Glutamatergic neuron (in vitro differentiated cells): Measurements from ENCODE around the gene TXNDC12. TPM values are rescaled to one million over a fixed set of nuclear protein-coding genes. Genes with fewer than 3 reads are reported as not detected.
"Not testable (repeated sequence)": the region's sequence is repeated elsewhere in the genome, so short reads cannot be mapped to it uniquely, and the experiment has no call there.

Source experiments
- DNase-seq: peaks from one replicate; pipeline ENCODE4 v3.0.0; 2022
- H3K27ac Mint-ChIP-seq: one replicate; pipeline ENCODE4 v1.8.0; 2020; ENCODE audit warnings: mild to moderate bottlenecking, mixed read lengths, inconsistent platforms; ENCODE audit not compliant: unreplicated experiment
- H3K27me3 Mint-ChIP-seq: one replicate; pipeline ENCODE4 v1.8.0; 2020; ENCODE audit warnings: mild to moderate bottlenecking, moderate library complexity, mixed read lengths, inconsistent platforms; ENCODE audit not compliant: unreplicated experiment
- H3K36me3 Mint-ChIP-seq: one replicate; pipeline ENCODE4 v1.8.0; 2020; ENCODE audit warnings: mild to moderate bottlenecking, mixed read lengths, inconsistent platforms; ENCODE audit not compliant: unreplicated experiment
- H3K4me1 Mint-ChIP-seq: one replicate; pipeline ENCODE4 v1.8.0; 2020; ENCODE audit warnings: mild to moderate bottlenecking, low read depth, mixed read lengths, inconsistent platforms; ENCODE audit not compliant: unreplicated experiment
- H3K4me3 Mint-ChIP-seq: one replicate; pipeline ENCODE4 v1.8.0; 2020; ENCODE audit warnings: mild to moderate bottlenecking, mixed read lengths, inconsistent platforms; ENCODE audit not compliant: unreplicated experiment
- H3K9me3 Mint-ChIP-seq: one replicate; pipeline ENCODE4 v1.8.0; 2020; ENCODE audit warnings: mild to moderate bottlenecking, moderate library complexity, mixed read lengths, inconsistent platforms; ENCODE audit not compliant: unreplicated experiment
- CTCF ChIP-seq: fragments of 200-600 bp; sonication (generic); IDR thresholded peaks from one replicate; pipeline ENCODE4 v1.5.0; 2021; ENCODE audit not compliant: partially characterized antibody, unreplicated experiment
- long read RNA-seq: library from polyadenylated mRNA; unstranded; transcript quantifications from one replicate; pipeline ENCODE4 v2.0.0, GENCODE V29; 2020; ENCODE audit not compliant: unreplicated experiment
- total RNA-seq: library from RNA; stranded (reverse); fragmentation: NEBNext Ultra II Directional; extraction: Animal tissue kit (Norgen Biotek cat#: 25700); gene quantifications from one replicate; pipeline ENCODE4 v1.2.1, GENCODE V29; 2021; ENCODE audit not compliant: unreplicated experiment

The TXNDC12 gene
- 27.2 TPM for total RNA-seq
- long read RNA-seq, transcript TXNDC12-201 (7 exons, 2,396 nt), result major isoform, 21 of 23 reads
- long read RNA-seq, partial matches to known transcripts, result 0 of 23 reads
- long read RNA-seq, other reads (novel, unspliced or antisense), result 2 of 23 reads

GRCh38 chr1:52055066-52055865, at the start of gene TXNDC12:
Gene TXNDC12, minus strand, starts transcription at chr1:52055191. Its CDS starts 95 bp downstream, at chr1:52055096.
- no peak for TF ChIP-seq CTCF
- Mint-ChIP-seq H3K4me1 (peaks cover 16% of the 10 kb centered on the region), H3K9me3 (peaks cover 17% of the 10 kb centered on the region), H3K36me3 (no peaks in the 10 kb centered on the region), H3K27me3 (peaks cover 6% of the 10 kb centered on the region), H3K27ac (peak within 1 kb of the TSS; percentile 100), H3K4me3 (peak within 1 kb of the TSS; percentile 95)
- DNase-seq, result peak; percentile 77

GRCh38 chr1:52102336-52103013, 47.5 kb upstream of the TXNDC12 start:
- no peak for TF ChIP-seq CTCF
- no peaks in the 10 kb centered on the region for H3K27me3 Mint-ChIP-seq
- no peak for DNase-seq
- no peaks in the 10 kb centered on the region for H3K4me1 Mint-ChIP-seq
- H3K27ac Mint-ChIP-seq, result no peak overlapping the region
- H3K9me3 Mint-ChIP-seq, result no peaks in the 10 kb centered on the region
- no peak overlapping the region for H3K4me3 Mint-ChIP-seq
- H3K36me3 Mint-ChIP-seq, result no peaks in the 10 kb centered on the region

GRCh38 chr1:52098139-52098871, 43.3 kb upstream of the TXNDC12 start:
- Mint-ChIP-seq H3K27me3 (no peaks in the 10 kb centered on the region), H3K27ac (no peak overlapping the region), H3K4me1 (no peaks in the 10 kb centered on the region), H3K36me3 (no peaks in the 10 kb centered on the region), H3K9me3 (no peaks in the 10 kb centered on the region), H3K4me3 (no peak overlapping the region)
- no peak for TF ChIP-seq CTCF
- no peak for DNase-seq

- Mint-ChIP-seq H3K4me1 (no peaks in the 10 kb centered on the region), H3K9me3 (no peaks in the 10 kb centered on the region), H3K27ac (no peak overlapping the region), H3K4me3 (no peak overlapping the region), H3K36me3 (no peaks in the 10 kb centered on the region), H3K27me3 (no peaks in the 10 kb centered on the region)
- DNase-seq, result no peak
- no peak for TF ChIP-seq CTCF
Measured at GRCh38 chr1:52096216-52096615, 41.2 kb upstream of the TXNDC12 start.

GRCh38 chr1:52094300-52094699, 39.3 kb upstream of the TXNDC12 start:
- H3K4me3 Mint-ChIP-seq, result not testable (repeated sequence)

GRCh38 chr1:52087892-52088291, 32.9 kb upstream of the TXNDC12 start:
- H3K36me3 Mint-ChIP-seq, DNase-seq, H3K4me3 Mint-ChIP-seq, H3K4me1 Mint-ChIP-seq, H3K9me3 Mint-ChIP-seq, H3K27me3 Mint-ChIP-seq, H3K27ac Mint-ChIP-seq: not testable (repeated sequence)

More at GRCh38 chr1:52094300-52094699, 39.3 kb upstream of the TXNDC12 start:
- not testable (repeated sequence) for H3K27ac Mint-ChIP-seq, DNase-seq, H3K4me1 Mint-ChIP-seq, H3K9me3 Mint-ChIP-seq, H3K27me3 Mint-ChIP-seq, H3K36me3 Mint-ChIP-seq
